Caco-2 (cell line): ENCODE results near the gene NUP62. TPM values are rescaled to one million over a fixed set of nuclear protein-coding genes. Genes with fewer than 3 reads are reported as not detected.
A peak's percentile ranks its signal among the peaks of the same experiment; 100 is the strongest.

Experiments
- BruUV-seq: library from RNA; stranded (reverse); fragments of 400-500 nt; replicated peaks from 2 replicates; lab custom pipeline; 2021; lab: Mats Ljungman, UMichigan
- CTCF ChIA-PET: fragments of 300-600 bp; sonication (Branson Sonifier 250); formaldehyde crosslinking; loops from one replicate; lab custom pipeline; 2022; ENCODE audit warnings: antibody characterized with exemption; lab: Charles Lee
- POLR2A ChIA-PET: fragments of 300-600 bp; sonication (Branson Sonifier 250); formaldehyde crosslinking; loops from one replicate; lab custom pipeline; 2022; ENCODE audit warnings: antibody characterized with exemption; lab: Charles Lee
- DNase-seq, 2 experiments: peaks; one replicate each; pipeline versions ENCODE4 v3.0.0 to v3.0.0-alpha.2; 2020 to 2022
- H3K27me3 ChIP-seq: replicated peaks from 2 replicates; pipeline ENCODE4 v1.6.0; 2011; ENCODE audit warnings: low read length; ENCODE audit not compliant: control insufficient read depth, insufficient read depth
- H3K36me3 ChIP-seq: 2 replicates; pipeline ENCODE4 v1.5.1; 2011; ENCODE audit warnings: low read length; ENCODE audit not compliant: control insufficient read depth, insufficient read depth
- H3K4me1 ChIP-seq: fragments of 250-450 bp; sonication (Bioruptor Pico); 2 replicates; pipeline ENCODE4 v1.5.1; 2020; ENCODE audit warnings: mild to moderate bottlenecking
- H3K4me3 ChIP-seq: 2 replicates; pipeline ENCODE4 v1.5.1; 2011; ENCODE audit warnings: low read depth, mild to moderate bottlenecking, control low read depth, low read length
- H3K9me3 ChIP-seq: fragments of 250-450 bp; sonication (Bioruptor Pico); 2 replicates; pipeline ENCODE4 v1.5.1; 2020; ENCODE audit warnings: mild to moderate bottlenecking, moderate library complexity
- H3K27ac Mint-ChIP-seq: one replicate; pipeline ENCODE4 v1.8.0; 2022; ENCODE audit warnings: mixed read lengths; ENCODE audit not compliant: unreplicated experiment
- H3K27me3 Mint-ChIP-seq: one replicate; pipeline ENCODE4 v1.8.0; 2022; ENCODE audit warnings: mixed read lengths; ENCODE audit not compliant: insufficient read depth, unreplicated experiment
- H3K36me3 Mint-ChIP-seq: one replicate; pipeline ENCODE4 v1.8.0; 2022; ENCODE audit warnings: mild to moderate bottlenecking, mixed read lengths; ENCODE audit not compliant: insufficient read depth, unreplicated experiment
- H3K4me1 Mint-ChIP-seq: one replicate; pipeline ENCODE4 v1.8.0; 2022; ENCODE audit warnings: low read depth, mixed read lengths; ENCODE audit not compliant: unreplicated experiment
- H3K4me3 Mint-ChIP-seq: one replicate; pipeline ENCODE4 v1.8.0; 2022; ENCODE audit warnings: mild to moderate bottlenecking, moderate library complexity, mixed read lengths; ENCODE audit not compliant: unreplicated experiment
- H3K9me3 Mint-ChIP-seq: one replicate; pipeline ENCODE4 v1.8.0; 2022; ENCODE audit warnings: mixed read lengths; ENCODE audit not compliant: unreplicated experiment
- intact Hi-C: fragments of 100-400 bp; cut with micrococcal nuclease; formaldehyde crosslinking; loops from one replicate; pipeline ENCODE4 v1.10.0; 2022; ENCODE audit not compliant: unreplicated experiment
- total RNA-seq: library from RNA; stranded (reverse); gene quantifications from 2 replicates; pipeline ENCODE4 v1.2.3, GENCODE V29; 2022
- TF ChIP-seq, protein P1 (sequence below), 2 experiments: fragments of 200-600 bp in 1 of 2; IDR thresholded peaks; 1 replicate in 1 of 2; 2 replicates in 1 of 2; pipeline versions ENCODE4 v1.5.1 to v1.8.0; 2011 to 2022; ENCODE audit warnings: antibody characterized with exemption in 1 of 2, control low read depth in 1 of 2, inconsistent platforms in 1 of 2, low read depth in 1 of 2, low read length in 1 of 2, mild to moderate bottlenecking in 1 of 2, moderate library complexity in 1 of 2; ENCODE audit not compliant: insufficient read depth in 1 of 2, severe bottlenecking in 1 of 2, unreplicated experiment in 1 of 2

NUP62 gene
- total RNA-seq, 1 experiment from 2014 or later = 116 TPM

DNA sequence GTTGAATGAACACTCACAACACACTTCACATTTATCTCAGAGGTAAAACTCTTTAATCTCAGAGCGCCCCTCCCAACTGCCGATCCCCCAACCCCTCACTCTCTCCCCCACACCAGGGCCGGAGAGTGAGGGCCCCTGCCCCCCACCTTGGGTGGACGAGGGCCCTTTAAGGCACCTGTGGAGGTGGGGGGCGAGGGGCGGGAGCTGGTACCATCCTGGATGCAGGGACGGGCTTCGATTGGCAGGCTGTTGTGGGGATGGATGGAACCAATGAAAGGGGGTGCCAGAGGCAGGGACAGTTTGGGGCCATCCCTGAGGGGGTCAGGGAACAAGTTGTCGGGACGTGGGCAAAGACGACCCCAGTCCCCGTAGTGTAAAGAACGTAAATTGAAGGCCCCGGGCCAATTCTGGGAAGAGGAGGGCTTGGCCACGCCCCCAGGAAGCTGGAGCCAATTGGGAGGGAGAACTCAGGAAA lies 60.3 kb downstream of the NUP62 start:
- Histone ChIP-seq H3K36me3 (peaks cover 15% of the 10 kb centered on the region), H3K4me1 (peaks cover 22% of the 10 kb centered on the region), H3K4me3 (peak overlapping the region; percentile 48), H3K9me3 (no peaks in the 10 kb centered on the region), H3K27me3 (no peaks in the 10 kb centered on the region)
- intact Hi-C loops = loop anchor here (1.0 to 5.0 kb wide), 3 partner anchors 8 to 192 kb away; partner anchors contain the start of genes AKT1S1, PRMT1 and TBC1D17
- Mint-ChIP-seq H3K27ac (no peak overlapping the region), H3K27me3 (no peaks in the 10 kb centered on the region), H3K36me3 (peaks cover 48% of the 10 kb centered on the region), H3K4me3 (no peak overlapping the region), H3K4me1 (peaks cover 21% of the 10 kb centered on the region), H3K9me3 (no peaks in the 10 kb centered on the region)
- TF ChIP-seq, protein P1, sequence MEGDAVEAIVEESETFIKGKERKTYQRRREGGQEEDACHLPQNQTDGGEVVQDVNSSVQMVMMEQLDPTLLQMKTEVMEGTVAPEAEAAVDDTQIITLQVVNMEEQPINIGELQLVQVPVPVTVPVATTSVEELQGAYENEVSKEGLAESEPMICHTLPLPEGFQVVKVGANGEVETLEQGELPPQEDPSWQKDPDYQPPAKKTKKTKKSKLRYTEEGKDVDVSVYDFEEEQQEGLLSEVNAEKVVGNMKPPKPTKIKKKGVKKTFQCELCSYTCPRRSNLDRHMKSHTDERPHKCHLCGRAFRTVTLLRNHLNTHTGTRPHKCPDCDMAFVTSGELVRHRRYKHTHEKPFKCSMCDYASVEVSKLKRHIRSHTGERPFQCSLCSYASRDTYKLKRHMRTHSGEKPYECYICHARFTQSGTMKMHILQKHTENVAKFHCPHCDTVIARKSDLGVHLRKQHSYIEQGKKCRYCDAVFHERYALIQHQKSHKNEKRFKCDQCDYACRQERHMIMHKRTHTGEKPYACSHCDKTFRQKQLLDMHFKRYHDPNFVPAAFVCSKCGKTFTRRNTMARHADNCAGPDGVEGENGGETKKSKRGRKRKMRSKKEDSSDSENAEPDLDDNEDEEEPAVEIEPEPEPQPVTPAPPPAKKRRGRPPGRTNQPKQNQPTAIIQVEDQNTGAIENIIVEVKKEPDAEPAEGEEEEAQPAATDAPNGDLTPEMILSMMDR (IDR thresholded peaks at IDR 0.05; ENCODE audit: insufficient read depth in 1 of 2, low read depth in 1 of 2, low read length in 1 of 2, severe bottlenecking in 1 of 2, unreplicated experiment in 1 of 2) = no peak
- DNase-seq = no peak
- ChIA-PET POLR2A (interaction anchor here (0.9 to 1.7 kb wide), 7 partner anchors 8 to 229 kb away, joined by 6 to 17 read pairs (median 7); partner anchors contain the start of genes AKT1S1, AP2A1, ATF5 and NUP62), CTCF (interaction anchor here (0.6 to 1.1 kb wide), 8 partner anchors 11 to 299 kb away, joined by 3 to 7 read pairs (median 4); partner anchors contain the start of gene PTOV1)
- BruUV-seq = no TSS peak

DNA sequence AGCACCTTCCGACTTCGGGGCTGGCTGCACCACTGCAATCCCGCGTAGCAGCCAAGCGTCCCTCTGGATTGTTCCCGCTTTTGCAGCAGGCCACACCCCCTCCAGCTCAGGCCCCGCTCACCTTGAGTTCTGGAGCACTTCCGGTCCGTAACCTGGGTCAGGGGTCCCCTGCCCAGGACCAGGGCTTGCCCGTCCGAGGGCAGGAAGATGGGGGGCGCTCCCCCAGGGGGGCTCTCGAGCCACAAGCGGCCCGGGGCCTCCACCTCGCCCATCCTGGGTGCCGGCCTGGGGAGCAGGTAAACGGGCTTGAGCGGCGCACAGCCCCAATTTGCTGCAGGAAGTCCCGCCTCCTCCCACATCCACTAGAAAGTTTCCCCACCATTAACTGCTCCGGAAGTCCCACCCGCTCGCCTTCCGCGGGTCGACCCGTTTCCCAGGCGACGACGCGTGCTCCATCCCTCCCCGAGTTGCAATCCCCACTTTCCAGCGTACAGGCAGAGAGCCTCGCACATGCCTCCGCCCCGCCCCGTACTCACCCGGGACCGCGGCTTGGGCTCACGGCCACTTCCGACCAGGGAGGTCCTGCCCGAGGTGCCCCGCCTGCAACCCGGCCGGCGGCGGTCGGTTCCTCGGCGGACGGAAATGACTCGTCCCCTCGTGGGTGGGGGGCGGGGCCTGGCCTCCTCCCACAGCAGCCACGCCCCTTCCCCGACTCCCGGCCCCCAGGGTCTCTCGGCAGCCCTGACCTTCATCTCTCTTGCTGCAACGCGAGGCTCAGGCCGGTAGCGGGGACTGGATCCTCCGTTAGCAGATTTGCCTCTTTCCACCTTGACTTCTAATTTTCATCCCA lies 62.1 kb downstream of the NUP62 start, which contains the start of gene PNKP:
Gene PNKP (minus strand): TSS at position 644 of the 850 bp plus-strand sequence. CDS start 372 bp downstream, at position 272.
- Mint-ChIP-seq H3K36me3 (peaks cover 56% of the 10 kb centered on the region), H3K4me1 (peaks cover 21% of the 10 kb centered on the region), H3K27me3 (no peaks in the 10 kb centered on the region), H3K4me3 (no peak within 1 kb of the TSS), H3K27ac (peak within 1 kb of the TSS; percentile 98), H3K9me3 (no peaks in the 10 kb centered on the region)
- Histone ChIP-seq H3K36me3 (peaks cover 13% of the 10 kb centered on the region), H3K9me3 (no peaks in the 10 kb centered on the region), H3K27me3 (no peaks in the 10 kb centered on the region), H3K4me3 (peak within 1 kb of the TSS; percentile 67), H3K4me1 (peaks cover 22% of the 10 kb centered on the region)
- no TSS peak for BruUV-seq
- intact Hi-C loops = loop anchor here (5.0 kb wide), 1 partner anchor 190 kb away; the partner anchor contains the start of gene PRMT1
- POLR2A ChIA-PET = interaction anchor here (0.6 to 2.0 kb wide), 3 partner anchors 10 to 227 kb away, joined by 4 to 12 read pairs (median 4); partner anchors contain the start of genes AKT1S1, RRAS and TBC1D17
- CTCF ChIA-PET = interaction anchor here (1.0 kb wide), 1 partner anchor 10 kb away, joined by 3 read pairs; the partner anchor contains the start of genes AKT1S1 and TBC1D17
- peak; percentile 91 for DNase-seq
- TF ChIP-seq, protein P1 (IDR thresholded peaks at IDR 0.05; ENCODE audit: insufficient read depth in 1 of 2, low read depth in 1 of 2, low read length in 1 of 2, severe bottlenecking in 1 of 2, unreplicated experiment in 1 of 2) = no peak

DNA sequence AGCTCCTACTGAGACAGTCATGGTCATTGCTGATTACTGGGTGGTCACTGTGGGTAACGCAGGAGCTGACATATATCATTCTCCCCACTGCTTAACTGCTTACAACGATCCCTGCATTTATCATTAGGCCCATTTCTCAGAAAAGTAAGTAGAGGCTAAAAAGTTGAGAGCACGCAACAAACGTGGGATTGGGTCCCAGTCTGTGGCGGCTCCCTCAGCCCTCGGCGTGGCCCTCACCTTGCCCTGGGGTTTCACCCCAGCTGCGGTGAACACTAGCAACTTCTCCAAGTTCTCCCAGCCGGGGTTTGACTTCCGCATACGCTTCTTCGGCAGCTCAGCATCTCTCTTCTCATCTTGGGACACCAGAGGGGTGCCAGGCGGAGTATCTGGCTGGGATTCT lies 64.4 kb downstream of the NUP62 start:
- no peaks in the 10 kb centered on the region for H3K9me3 Mint-ChIP-seq
- Histone ChIP-seq H3K4me3 (no peak overlapping the region), H3K36me3 (peaks cover 11% of the 10 kb centered on the region), H3K27me3 (no peaks in the 10 kb centered on the region), H3K9me3 (no peaks in the 10 kb centered on the region), H3K4me1 (peaks cover 22% of the 10 kb centered on the region)
- peaks cover 21% of the 10 kb centered on the region for H3K4me1 Mint-ChIP-seq
- peaks cover 77% of the 10 kb centered on the region for H3K36me3 Mint-ChIP-seq
- TF ChIP-seq, protein P1 (IDR thresholded peaks at IDR 0.05; ENCODE audit: insufficient read depth in 1 of 2, low read depth in 1 of 2, low read length in 1 of 2, severe bottlenecking in 1 of 2, unreplicated experiment in 1 of 2) = no peak
- no peak overlapping the region for H3K4me3 Mint-ChIP-seq
- H3K27ac Mint-ChIP-seq = peak overlapping the region; percentile 98
- no peaks in the 10 kb centered on the region for H3K27me3 Mint-ChIP-seq
- BruUV-seq = no TSS peak
- ChIA-PET POLR2A (interaction anchor here (0.7 to 1.0 kb wide), 3 partner anchors 13 to 98 kb away, joined by 3 to 8 read pairs (median 6); partner anchors contain the start of genes AP2A1, PTOV1 and TBC1D17), CTCF (interaction anchor here (1.0 kb wide), 1 partner anchor 8 kb away, joined by 3 read pairs; no protein-coding TSS in a partner anchor)
- intact Hi-C loops = loop anchor here (5.0 kb wide), 1 partner anchor 188 kb away; the partner anchor contains the start of gene PRMT1
- no peak for DNase-seq
